IMR-90 (cell line): ENCODE data around the gene DOK1. TPM values are rescaled to one million over a fixed set of nuclear protein-coding genes. Genes with fewer than 3 reads are reported as not detected.

Experiments
- ATAC-seq: fragments of 200-7000 bp; cut with Tn5 transposase; 2 replicates; pipeline ENCODE4 v1.9.1; 2020; ENCODE audit warnings: low read depth, mild to moderate bottlenecking, moderate library complexity
- BruUV-seq: library from RNA; stranded (reverse); fragments of 400-500 nt; replicated peaks from 2 replicates; lab custom pipeline; 2021; lab: Mats Ljungman, UMichigan
- CTCF ChIA-PET: fragments of 300-600 bp; formaldehyde crosslinking; extraction: SDS; loops from one replicate; lab custom pipeline; 2021; ENCODE audit warnings: antibody characterized with exemption; lab: Yijun Ruan, JAX
- POLR2A ChIA-PET: fragments of 300-600 bp; sonication (Branson Sonifier 250); formaldehyde crosslinking; loops from one replicate; lab custom pipeline; 2022; ENCODE audit warnings: antibody characterized with exemption; ENCODE audit not compliant: unreplicated experiment; lab: Charles Lee
- DNase-seq: peaks from one replicate; pipeline ENCODE4 v3.0.0; 2013
- H2AFZ ChIP-seq: replicated peaks from 2 replicates; pipeline ENCODE3; 2013; ENCODE audit warnings: low read length, mild to moderate bottlenecking; ENCODE audit not compliant: poor library complexity
- H2AK5ac ChIP-seq: 2 replicates; pipeline ENCODE4 v1.6.1; 2013; ENCODE audit warnings: low read depth, low read length, inconsistent platforms
- H2AK9ac ChIP-seq: replicated peaks from 2 replicates; pipeline ENCODE3; 2013; ENCODE audit warnings: mild to moderate bottlenecking, low read depth, low read length, moderate library complexity; ENCODE audit not compliant: poor library complexity
- H2BK120ac ChIP-seq: 2 replicates; pipeline ENCODE4 v1.6.1; 2013; ENCODE audit warnings: low read depth, low read length, inconsistent platforms
- H2BK15ac ChIP-seq: 3 replicates; pipeline ENCODE4 v1.6.1; 2013; ENCODE audit warnings: low read depth, low read length, inconsistent platforms
- H2BK20ac ChIP-seq: 2 replicates; pipeline ENCODE4 v1.6.1; 2013; ENCODE audit warnings: low read depth, mild to moderate bottlenecking, inconsistent platforms, low read length, moderate library complexity
- H2BK5ac ChIP-seq: 2 replicates; pipeline ENCODE4 v1.6.1; 2013; ENCODE audit warnings: mild to moderate bottlenecking, low read depth, low read length, inconsistent platforms; ENCODE audit not compliant: poor library complexity, severe bottlenecking
- H3K14ac ChIP-seq: replicated peaks from 2 replicates; pipeline ENCODE4 v1.6.1; 2013; ENCODE audit warnings: low read depth, low read length, inconsistent platforms
- H3K18ac ChIP-seq: 2 replicates; pipeline ENCODE4 v1.6.1; 2013; ENCODE audit warnings: low read depth, low read length, control low read depth
- H3K23ac ChIP-seq: 2 replicates; pipeline ENCODE4 v1.6.1; 2013; ENCODE audit warnings: low read depth, low read length, inconsistent platforms
- H3K27ac ChIP-seq: 2 replicates; pipeline ENCODE4 v1.5.1; 2013; ENCODE audit warnings: mild to moderate bottlenecking, control low read depth, low read length; ENCODE audit not compliant: insufficient read depth
- H3K27me3 ChIP-seq: 2 replicates; pipeline ENCODE4 v1.6.1; 2013; ENCODE audit warnings: low read length; ENCODE audit not compliant: control insufficient read depth, insufficient read depth
- H3K36me3 ChIP-seq: 2 replicates; pipeline ENCODE4 v1.6.1; 2013; ENCODE audit warnings: low read length, mixed read lengths; ENCODE audit not compliant: control insufficient read depth, insufficient read depth
- H3K4ac ChIP-seq: 2 replicates; pipeline ENCODE4 v1.6.1; 2013; ENCODE audit warnings: low read depth, low read length, inconsistent platforms
- H3K4me1 ChIP-seq: 2 replicates; pipeline ENCODE4 v1.6.1; 2013; ENCODE audit warnings: low read length, mixed read lengths; ENCODE audit not compliant: control insufficient read depth, insufficient read depth
- H3K4me2 ChIP-seq: 2 replicates; pipeline ENCODE4 v1.6.1; 2013; ENCODE audit warnings: low read depth, mild to moderate bottlenecking, control low read depth, low read length, moderate library complexity
- H3K4me3 ChIP-seq: 2 replicates; pipeline ENCODE4 v1.5.1; 2013; ENCODE audit warnings: low read depth, mild to moderate bottlenecking, control low read depth, low read length, moderate library complexity; ENCODE audit not compliant: insufficient read depth
- H3K56ac ChIP-seq: 2 replicates; pipeline ENCODE4 v1.6.1; 2013; ENCODE audit warnings: low read length, inconsistent platforms; ENCODE audit not compliant: insufficient read depth; ENCODE audit errors: extremely low read depth
- H3K79me1 ChIP-seq, 2 experiments: 2 replicates each; pipeline ENCODE4 v1.6.1; 2013; ENCODE audit warnings: low read length in 2 of 2, inconsistent platforms in 1 of 2, low read depth in 1 of 2
- H3K9ac ChIP-seq: 2 replicates; pipeline ENCODE4 v1.6.1; 2013; ENCODE audit warnings: low read depth, low read length, control low read depth
- H3K9me1 ChIP-seq: 2 replicates; pipeline ENCODE4 v1.6.1; 2013; ENCODE audit warnings: low read length, inconsistent platforms; ENCODE audit not compliant: insufficient read depth
- H3K9me3 ChIP-seq: 2 replicates; pipeline ENCODE4 v1.6.1; 2013; ENCODE audit warnings: low read length; ENCODE audit not compliant: control insufficient read depth, insufficient read depth
- H4K20me1 ChIP-seq: 2 replicates; pipeline ENCODE4 v1.6.1; 2013; ENCODE audit warnings: low read length, inconsistent platforms; ENCODE audit not compliant: insufficient read depth
- H4K5ac ChIP-seq: 2 replicates; pipeline ENCODE4 v1.6.1; 2013; ENCODE audit warnings: mild to moderate bottlenecking, low read depth, low read length, control low read depth
- H4K8ac ChIP-seq, 2 experiments: 2 replicates each; pipeline ENCODE4 v1.6.1; 2013; ENCODE audit warnings: low read depth in 2 of 2, low read length in 2 of 2, control low read depth in 1 of 2, inconsistent platforms in 1 of 2
- H4K91ac ChIP-seq: 2 replicates; pipeline ENCODE4 v1.6.1; 2013; ENCODE audit warnings: low read depth, low read length, inconsistent platforms; ENCODE audit not compliant: insufficient read depth
- POLR2A ChIP-seq: IDR thresholded peaks from 2 replicates; pipeline ENCODE4 v1.6.1; 2012; ENCODE audit warnings: mild to moderate bottlenecking, low read depth, low read length
- SMC3 ChIP-seq: fragments of 150-350 bp; IDR thresholded peaks from 2 replicates; pipeline ENCODE4 v1.6.1; 2016; ENCODE audit warnings: low read depth, mild to moderate bottlenecking, antibody characterized with exemption, low read length, moderate library complexity
- WGBS, 2 experiments: methylation state at CpG; one replicate each; pipeline versions ENCODE4 v1.1.5 to v1.1.7; 2013; ENCODE audit warnings: missing lambda C conversion rate in 2 of 2; ENCODE audit not compliant: insufficient read length in 1 of 2; ENCODE audit errors: extremely low coverage in 2 of 2; 5-methylcytosine and 5-hydroxymethylcytosine counted together
- dilution Hi-C: fragments of 300-500 bp; cut with HindIII; formaldehyde crosslinking; loops from one replicate; pipeline ENCODE4 v1.14.3; 2018; ENCODE audit warnings: low sequenced_read_pairs; ENCODE audit not compliant: unreplicated experiment
- in situ Hi-C: fragments of 300-500 bp; cut with MboI; formaldehyde crosslinking; loops from 3 replicates; pipeline ENCODE4 v1.14.3; 2019; ENCODE audit warnings: low sequenced_read_pairs, inconsistent platforms, mixed read lengths
- intact Hi-C: fragments of 100-400 bp; cut with micrococcal nuclease; formaldehyde crosslinking; loops from 2 replicates; pipeline ENCODE4 v1.10.0; 2022
- polyA plus RNA-seq, 3 experiments: library from polyadenylated mRNA; depleted of rRNA; stranded (reverse); fragments of >200 nt; gene quantifications; 2 replicates each; pipeline ENCODE4 v1.2.3, GENCODE V29; 2012; ENCODE audit warnings: low replicate concordance in 1 of 3
- total RNA-seq: library from RNA; depleted of rRNA; stranded (reverse); fragments of >200 nt; gene quantifications from 2 replicates; pipeline ENCODE4 v1.2.3, GENCODE V29; 2012
- TF ChIP-seq, protein P1 (sequence below): fragments of 150-350 bp; IDR thresholded peaks from 2 replicates; pipeline ENCODE4 v1.6.1; 2017; ENCODE audit warnings: mild to moderate bottlenecking, antibody characterized with exemption, low read length, low read depth

DOK1 gene
- total and polyA plus RNA-seq, 2 of the 4 experiments (the other 2 are of a cell fraction) = 15.4 to 17.6 TPM

- H2AFZ ChIP-seq = no peak overlapping the region
- intact Hi-C loops (no loop called here), dilution Hi-C loops (no loop called here), in situ Hi-C loops (no loop called here)
- CTCF ChIA-PET = no interaction called here
- peaks cover 16 to 30% of the 10 kb centered on the region in 2 experiments; a peak in 2 of 4 replicates for H3K79me1 ChIP-seq
- no peaks in the 10 kb centered on the region for H3K9me3 ChIP-seq
- no peak overlapping the region for H2BK15ac ChIP-seq
- TF ChIP-seq, protein P1, sequence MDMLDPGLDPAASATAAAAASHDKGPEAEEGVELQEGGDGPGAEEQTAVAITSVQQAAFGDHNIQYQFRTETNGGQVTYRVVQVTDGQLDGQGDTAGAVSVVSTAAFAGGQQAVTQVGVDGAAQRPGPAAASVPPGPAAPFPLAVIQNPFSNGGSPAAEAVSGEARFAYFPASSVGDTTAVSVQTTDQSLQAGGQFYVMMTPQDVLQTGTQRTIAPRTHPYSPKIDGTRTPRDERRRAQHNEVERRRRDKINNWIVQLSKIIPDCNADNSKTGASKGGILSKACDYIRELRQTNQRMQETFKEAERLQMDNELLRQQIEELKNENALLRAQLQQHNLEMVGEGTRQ = no peak
- no peak for TF ChIP-seq SMC3
- no peak for TF ChIP-seq POLR2A
- H3K36me3 ChIP-seq = peaks cover 27% of the 10 kb centered on the region
- peaks cover 5% of the 10 kb centered on the region for H3K4me1 ChIP-seq
- no peak overlapping the region for H3K4me2 ChIP-seq
- H2AK5ac ChIP-seq = no peak overlapping the region
- H3K14ac ChIP-seq = no peak overlapping the region
- no peak overlapping the region for H4K5ac ChIP-seq
- H3K27ac ChIP-seq = no peak overlapping the region
- DNase-seq = no peak
- H2BK20ac ChIP-seq = no peak overlapping the region
- POLR2A ChIA-PET = no interaction called here
- H2BK120ac ChIP-seq = no peak overlapping the region
- no peak for ATAC-seq
- BruUV-seq = no TSS peak
- WGBS, 2 experiments = 87% methylated on average over 5 of the region's 9 CpGs; no CpG with 5 or more reads in 1 of the 2 experiments
- H3K27me3 ChIP-seq = peaks cover 34% of the 10 kb centered on the region
- no peak overlapping the region for H4K8ac ChIP-seq
- no peak overlapping the region for H3K4ac ChIP-seq
- no peak overlapping the region for H4K91ac ChIP-seq
- no peak overlapping the region for H3K23ac ChIP-seq
- no peak overlapping the region for H3K56ac ChIP-seq
- no peak overlapping the region for H3K4me3 ChIP-seq
- H2BK5ac ChIP-seq = no peak overlapping the region
- H2AK9ac ChIP-seq = no peak overlapping the region
- no peak overlapping the region for H3K18ac ChIP-seq
- H3K9me1 ChIP-seq = peaks cover 9% of the 10 kb centered on the region
- H4K20me1 ChIP-seq = peaks cover 10% of the 10 kb centered on the region
- H3K9ac ChIP-seq = no peak overlapping the region
Measured at GRCh38 chr2:74524005-74524404, 30.5 kb upstream of the DOK1 start.
